K562 treated with DMSO at 1 percent for 12 hours (cell line): ENCODE data around the gene CAPRIN2. TPM values are rescaled to one million over a fixed set of nuclear protein-coding genes. Genes with fewer than 3 reads are reported as not detected.

Source experiments
- total RNA-seq: library from RNA; unstranded; fragments of 300-600 nt; gene quantifications from 2 replicates; pipeline ENCODE4 v1.2.3, GENCODE V29; 2022; ENCODE audit not compliant: insufficient read depth

Gene CAPRIN2, protein sequence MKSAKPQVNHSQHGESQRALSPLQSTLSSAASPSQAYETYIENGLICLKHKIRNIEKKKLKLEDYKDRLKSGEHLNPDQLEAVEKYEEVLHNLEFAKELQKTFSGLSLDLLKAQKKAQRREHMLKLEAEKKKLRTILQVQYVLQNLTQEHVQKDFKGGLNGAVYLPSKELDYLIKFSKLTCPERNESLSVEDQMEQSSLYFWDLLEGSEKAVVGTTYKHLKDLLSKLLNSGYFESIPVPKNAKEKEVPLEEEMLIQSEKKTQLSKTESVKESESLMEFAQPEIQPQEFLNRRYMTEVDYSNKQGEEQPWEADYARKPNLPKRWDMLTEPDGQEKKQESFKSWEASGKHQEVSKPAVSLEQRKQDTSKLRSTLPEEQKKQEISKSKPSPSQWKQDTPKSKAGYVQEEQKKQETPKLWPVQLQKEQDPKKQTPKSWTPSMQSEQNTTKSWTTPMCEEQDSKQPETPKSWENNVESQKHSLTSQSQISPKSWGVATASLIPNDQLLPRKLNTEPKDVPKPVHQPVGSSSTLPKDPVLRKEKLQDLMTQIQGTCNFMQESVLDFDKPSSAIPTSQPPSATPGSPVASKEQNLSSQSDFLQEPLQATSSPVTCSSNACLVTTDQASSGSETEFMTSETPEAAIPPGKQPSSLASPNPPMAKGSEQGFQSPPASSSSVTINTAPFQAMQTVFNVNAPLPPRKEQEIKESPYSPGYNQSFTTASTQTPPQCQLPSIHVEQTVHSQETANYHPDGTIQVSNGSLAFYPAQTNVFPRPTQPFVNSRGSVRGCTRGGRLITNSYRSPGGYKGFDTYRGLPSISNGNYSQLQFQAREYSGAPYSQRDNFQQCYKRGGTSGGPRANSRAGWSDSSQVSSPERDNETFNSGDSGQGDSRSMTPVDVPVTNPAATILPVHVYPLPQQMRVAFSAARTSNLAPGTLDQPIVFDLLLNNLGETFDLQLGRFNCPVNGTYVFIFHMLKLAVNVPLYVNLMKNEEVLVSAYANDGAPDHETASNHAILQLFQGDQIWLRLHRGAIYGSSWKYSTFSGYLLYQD
- total RNA-seq: 5.7 and 13.0 TPM in 2 replicates

GRCh38 chr12:30754750-30755394, at the start of gene CAPRIN2:
CAPRIN2 (minus strand) TSS chr12:30754951; CDS start chr12:30753520, 1,431 bp downstream.

DNA sequence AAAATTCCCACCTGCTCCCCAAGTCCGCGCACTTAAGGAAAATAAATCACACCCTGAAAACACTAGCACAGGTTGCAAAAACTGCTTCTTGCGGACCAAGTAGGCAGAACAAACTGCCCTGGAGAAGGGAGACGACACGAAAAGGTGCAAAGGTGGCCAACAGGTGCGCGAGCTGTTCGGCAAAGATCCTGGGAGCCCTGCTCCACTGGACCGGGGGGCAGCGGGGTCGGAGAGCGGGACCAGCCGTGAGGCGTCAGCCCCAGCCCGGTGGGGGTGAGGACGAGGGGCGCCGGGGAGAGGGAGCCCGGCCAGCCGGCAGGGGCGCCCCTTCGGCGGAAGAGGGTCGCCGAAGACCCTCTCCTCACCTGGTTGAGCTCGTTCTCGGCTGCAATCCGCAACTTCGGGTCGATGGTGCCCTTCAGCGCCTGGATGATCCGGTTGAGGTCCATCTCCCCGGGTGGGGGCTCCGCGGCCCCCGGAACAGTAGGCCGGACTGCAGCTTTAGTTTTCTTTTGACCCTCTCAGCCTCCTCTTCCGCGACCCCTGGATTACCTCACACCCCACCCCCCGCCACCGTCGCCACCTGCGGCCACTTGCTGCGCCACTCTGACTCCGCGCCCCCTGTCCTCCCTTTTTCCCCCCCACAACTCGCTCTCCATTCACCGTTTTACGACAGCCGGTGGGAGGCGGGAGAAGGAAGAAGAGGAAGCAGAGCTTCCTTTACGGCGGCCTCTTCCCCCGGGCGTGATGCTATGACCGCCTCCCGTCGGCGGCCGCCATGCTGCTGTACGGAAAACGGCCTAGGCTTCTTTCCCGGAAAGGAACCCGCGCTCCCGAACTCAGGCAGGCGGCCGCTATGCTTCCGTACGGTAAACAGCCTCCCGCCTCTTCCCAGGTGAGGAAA, 59.3 kb downstream of the CAPRIN2 start, which contains the start of gene IPO8:
Gene IPO8, minus strand, starts transcription at position 671 of the 904 bp plus-strand sequence. Its CDS starts 222 bp downstream, at position 449.

Other genes with a start within 250 kb of the CAPRIN2 start
- 6.0 and 20.5 TPM in 2 replicates for gene IPO8, start 59.1 kb downstream of the CAPRIN2 start, total RNA-seq
- not detected in 2 replicates for gene TSPAN11, start 171.8 kb upstream of the CAPRIN2 start, total RNA-seq